Measurements from ENCODE around the gene FXYD4. TPM values are rescaled to one million over a fixed set of nuclear protein-coding genes. Genes with fewer than 3 reads are reported as not detected.

The FXYD4 gene
- total RNA-seq, 1 experiment from 2014 or later: not detected

DNA sequence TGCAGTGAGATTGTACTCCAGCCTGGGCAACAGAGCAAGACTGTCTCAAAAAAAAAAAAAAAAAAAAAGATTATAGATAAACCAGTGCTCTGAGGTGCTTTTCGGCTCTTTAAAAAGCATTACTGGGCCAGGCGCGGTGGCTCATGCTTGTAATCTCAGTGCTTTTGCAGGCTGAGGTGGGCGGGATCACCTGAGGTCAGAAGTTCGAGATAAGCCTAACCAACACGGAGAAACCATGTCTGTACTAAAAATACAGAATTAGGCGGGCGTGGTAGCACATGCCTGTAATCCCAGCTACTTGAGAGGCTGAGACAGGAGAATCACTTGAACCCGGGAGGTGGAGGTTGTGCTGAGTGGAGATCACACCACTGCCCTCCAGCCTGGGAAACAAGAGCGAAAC, 44.1 kb downstream of the FXYD4 start:
- no peaks in the 10 kb centered on the region for H3K36me3 ChIP-seq (ENCODE audit: low read depth, low read length)
- H3K4me1 ChIP-seq (ENCODE audit: insufficient read depth, low read length): peaks cover 8% of the 10 kb centered on the region
- H3K27ac ChIP-seq (ENCODE audit: low read length): no peak overlapping the region
- no TSS peak for BruUV-seq (replicated peaks)
- no peaks in the 10 kb centered on the region for H3K27me3 ChIP-seq (ENCODE audit: low read length)
- CTCF ChIA-PET: no interaction called here
- H3K79me2 ChIP-seq (ENCODE audit: low read length): no peaks in the 10 kb centered on the region
- POLR2A ChIA-PET (ENCODE audit: unreplicated experiment): no interaction called here
- intact Hi-C loops (cut with micrococcal nuclease): no loop called here
- no peak for TF ChIP-seq CTCF (conservative IDR thresholded peaks at IDR 0.05; ENCODE audit: low read depth, low read length)
- TF ChIP-seq EZH2 (IDR thresholded peaks at IDR 0.05; ENCODE audit: low read length, unreplicated experiment): no peak
- no peak for TF ChIP-seq EZH2phosphoT487 (IDR thresholded peaks at IDR 0.05; ENCODE audit: borderline replicate concordance, low read length)
- no peaks in the 10 kb centered on the region for H3K9me3 ChIP-seq (ENCODE audit: low read length)
- H3F3A ChIP-seq (ENCODE audit: low read length, unreplicated experiment): no peaks in the 10 kb centered on the region
- H2AFZ ChIP-seq (ENCODE audit: low read length): no peak overlapping the region
- DNase-seq (no peak), ATAC-seq (no peak)
- no peak overlapping the region for H3K4me2 ChIP-seq (ENCODE audit: low read length)
- no peak overlapping the region for H3K4me3 ChIP-seq (ENCODE audit: low read length)
- H3K9ac ChIP-seq (ENCODE audit: low read length): no peak overlapping the region
- H4K20me1 ChIP-seq (ENCODE audit: low read length): no peaks in the 10 kb centered on the region
- H3K9me2 ChIP-seq (replicated peaks; ENCODE audit: low read length): no peaks in the 10 kb centered on the region

- no peaks in the 10 kb centered on the region for H3K27me3 ChIP-seq (ENCODE audit: low read length)
- H4K20me1 ChIP-seq (ENCODE audit: low read length): no peaks in the 10 kb centered on the region
- H3K27ac ChIP-seq (ENCODE audit: low read length): no peak overlapping the region
- CTCF ChIA-PET: no interaction called here
- no peak overlapping the region for H3K4me2 ChIP-seq (ENCODE audit: low read length)
- no peak overlapping the region for H2AFZ ChIP-seq (ENCODE audit: low read length)
- no peaks in the 10 kb centered on the region for H3K9me3 ChIP-seq (ENCODE audit: low read length)
- no peak for TF ChIP-seq EZH2 (IDR thresholded peaks at IDR 0.05; ENCODE audit: low read length, unreplicated experiment)
- TF ChIP-seq EZH2phosphoT487 (IDR thresholded peaks at IDR 0.05; ENCODE audit: borderline replicate concordance, low read length): no peak
- no peak for TF ChIP-seq CTCF (conservative IDR thresholded peaks at IDR 0.05; ENCODE audit: low read depth, low read length)
- H3K79me2 ChIP-seq (ENCODE audit: low read length): no peaks in the 10 kb centered on the region
- POLR2A ChIA-PET (ENCODE audit: unreplicated experiment): no interaction called here
- DNase-seq (no peak), ATAC-seq (no peak)
- peaks cover 14% of the 10 kb centered on the region for H3K4me1 ChIP-seq (ENCODE audit: insufficient read depth, low read length)
- H3K9ac ChIP-seq (ENCODE audit: low read length): no peak overlapping the region
- no TSS peak for BruUV-seq (replicated peaks)
- H3K4me3 ChIP-seq (ENCODE audit: low read length): no peak overlapping the region
- no peaks in the 10 kb centered on the region for H3K36me3 ChIP-seq (ENCODE audit: low read depth, low read length)
- intact Hi-C loops (cut with micrococcal nuclease): no loop called here
- peaks cover 7% of the 10 kb centered on the region for H3F3A ChIP-seq (ENCODE audit: low read length, unreplicated experiment)
- no peaks in the 10 kb centered on the region for H3K9me2 ChIP-seq (replicated peaks; ENCODE audit: low read length)
Observed at GRCh38 chr10:43417950-43418768, 46.7 kb downstream of the FXYD4 start.

DNA sequence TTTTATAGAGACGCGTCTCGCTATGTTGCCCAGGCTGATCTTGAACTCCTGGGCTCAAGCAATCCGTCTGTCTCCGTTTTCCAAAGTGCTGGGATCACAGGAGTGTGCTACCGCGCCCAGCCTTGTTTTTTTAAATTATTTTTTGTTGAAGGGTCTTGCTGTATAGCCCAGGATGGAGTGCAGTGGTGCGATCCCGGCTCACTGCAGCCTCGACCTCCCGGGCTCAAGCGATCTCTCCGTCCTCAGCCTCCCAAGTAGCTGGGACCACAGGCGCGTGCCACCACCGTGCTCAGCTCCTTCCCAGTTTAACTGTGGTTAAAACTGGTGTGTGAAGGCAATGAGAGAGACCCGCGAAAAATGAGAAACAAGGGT, 48.5 kb downstream of the FXYD4 start:
- ChIA-PET POLR2A (ENCODE audit: unreplicated experiment) (interaction anchor here (0.6 kb wide), 1 partner anchor 11 kb away, joined by 3 read pairs; the partner anchor contains the start of gene HNRNPF), CTCF (no interaction called here)
- intact Hi-C loops (cut with micrococcal nuclease): loop anchor here (1.0 kb wide), 1 partner anchor 11 kb away; the partner anchor contains the start of gene HNRNPF
- ATAC-seq: no peak
- TF ChIP-seq EZH2 (IDR thresholded peaks at IDR 0.05; ENCODE audit: low read length, unreplicated experiment) (no peak), EZH2phosphoT487 (IDR thresholded peaks at IDR 0.05; ENCODE audit: borderline replicate concordance, low read length) (no peak), CTCF (conservative IDR thresholded peaks at IDR 0.05; ENCODE audit: low read depth, low read length) (no peak)
- H4K20me1 ChIP-seq (ENCODE audit: low read length): no peaks in the 10 kb centered on the region
- BruUV-seq (replicated peaks): TSS peak; percentile 69
- peak overlapping the region; percentile 82 for H3K9ac ChIP-seq (ENCODE audit: low read length)
- DNase-seq: no peak
- H3K79me2 ChIP-seq (ENCODE audit: low read length): no peaks in the 10 kb centered on the region
- H3K36me3 ChIP-seq (ENCODE audit: low read depth, low read length): no peaks in the 10 kb centered on the region
- H3F3A ChIP-seq (ENCODE audit: low read length, unreplicated experiment): peaks cover 7% of the 10 kb centered on the region
- peak overlapping the region; percentile 71 for H3K4me3 ChIP-seq (ENCODE audit: low read length)
- H2AFZ ChIP-seq (ENCODE audit: low read length): peak overlapping the region; percentile 92
- H3K27ac ChIP-seq (ENCODE audit: low read length): peak overlapping the region; percentile 68
- H3K27me3 ChIP-seq (ENCODE audit: low read length): no peaks in the 10 kb centered on the region
- H3K4me1 ChIP-seq (ENCODE audit: insufficient read depth, low read length): peaks cover 14% of the 10 kb centered on the region
- no peaks in the 10 kb centered on the region for H3K9me2 ChIP-seq (replicated peaks; ENCODE audit: low read length)
- H3K9me3 ChIP-seq (ENCODE audit: low read length): no peaks in the 10 kb centered on the region
- peak overlapping the region; percentile 91 for H3K4me2 ChIP-seq (ENCODE audit: low read length)
